ENCODE measurements around the gene NCKAP5.
A peak's percentile ranks its signal among the peaks of the same experiment; 100 is the strongest.

NCKAP5 gene

DNA sequence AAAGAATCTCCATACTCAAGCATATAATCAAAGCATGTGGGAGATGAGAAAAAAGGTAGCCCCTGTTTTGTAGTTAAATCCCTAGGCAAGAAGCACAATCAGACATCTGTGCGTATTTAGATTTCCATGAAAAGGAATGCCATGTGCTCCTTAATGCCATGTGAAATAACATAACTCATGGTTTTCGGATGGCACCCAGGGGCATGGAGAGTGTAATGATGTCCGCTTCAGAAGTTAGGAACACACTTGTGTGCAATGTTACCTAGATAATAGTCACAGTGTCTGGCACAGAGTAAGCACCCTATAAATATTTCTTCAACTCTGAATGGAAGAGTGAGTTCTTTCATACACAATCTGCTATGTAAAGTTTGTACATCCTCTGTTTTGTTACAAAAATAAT lies 197.0 kb downstream of the NCKAP5 start:
- no peak for DNase-seq

DNA sequence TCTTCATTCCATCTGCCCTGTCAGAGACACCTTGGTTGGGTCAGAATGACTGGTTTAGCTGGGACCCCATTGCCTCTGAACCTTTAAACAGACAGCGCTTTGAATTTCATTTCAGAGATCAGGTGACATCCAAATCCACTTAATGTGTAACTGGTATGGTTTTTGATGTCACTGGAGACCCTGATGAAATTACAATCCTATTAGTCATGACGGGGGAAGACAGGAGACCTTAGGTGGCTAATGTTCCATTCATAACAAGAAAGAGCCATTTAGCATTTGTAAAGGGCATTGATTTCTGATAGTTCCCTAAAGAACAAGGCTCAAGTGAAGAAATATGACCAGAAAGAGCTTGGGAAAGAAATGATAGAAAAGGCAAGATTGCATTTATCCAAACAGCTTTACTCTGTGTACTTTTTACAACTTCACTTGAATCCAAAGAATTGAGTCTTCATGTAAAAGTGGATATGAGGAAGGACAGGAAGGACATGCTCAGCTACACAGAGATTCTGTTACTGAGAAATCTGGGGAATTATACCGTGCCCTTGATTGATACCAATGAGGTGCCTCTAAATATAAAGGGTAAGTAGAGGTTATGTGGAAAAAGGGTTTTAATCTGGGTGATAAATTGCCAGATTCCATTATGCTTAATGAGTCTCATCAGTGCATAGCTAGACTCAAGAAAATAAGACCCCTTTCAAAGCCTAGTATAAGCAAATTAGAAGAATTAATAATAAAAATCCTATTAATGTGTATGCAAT lies 198.2 kb downstream of the NCKAP5 start:
- no peak for DNase-seq

DNA sequence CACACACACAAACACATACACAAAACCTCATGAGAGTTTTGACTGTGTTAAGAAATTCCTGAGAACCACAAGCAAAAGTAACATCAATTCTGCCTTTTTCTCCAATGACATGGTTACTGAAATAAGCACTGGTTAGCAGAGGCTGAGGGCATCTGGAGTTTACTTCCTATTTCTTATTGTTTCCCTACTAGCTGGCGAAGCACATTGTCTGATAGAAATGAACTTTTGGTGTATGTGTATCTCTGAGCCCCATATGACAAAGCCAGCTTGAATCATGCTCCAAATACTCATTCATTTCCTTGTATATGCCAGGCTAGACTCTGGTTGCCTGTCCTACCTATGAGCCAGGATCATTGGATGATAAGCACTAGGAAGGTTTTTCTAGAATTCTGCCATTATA lies 203.1 kb downstream of the NCKAP5 start:
- DNase-seq, result no peak

DNA sequence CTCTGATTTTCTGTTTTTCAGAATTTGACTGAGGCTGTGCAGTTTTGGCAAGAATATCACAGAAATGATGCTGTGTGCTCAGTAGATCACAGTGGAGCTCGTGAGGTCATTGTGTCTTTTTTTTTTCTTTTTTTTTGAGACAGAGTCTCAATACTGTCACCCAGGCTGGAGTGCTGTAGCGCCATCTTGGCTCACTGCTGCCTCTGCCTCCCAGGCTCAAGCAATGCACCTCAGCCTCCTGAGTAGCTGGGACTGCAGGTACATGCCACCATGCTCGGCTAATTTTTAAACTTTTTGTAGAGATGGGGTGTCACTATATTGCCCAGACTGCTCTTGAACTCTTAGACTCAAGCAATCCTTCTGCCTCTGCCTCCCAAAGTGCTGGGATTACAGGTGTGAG lies 203.6 kb downstream of the NCKAP5 start:
- DNase-seq, result no peak

DNA sequence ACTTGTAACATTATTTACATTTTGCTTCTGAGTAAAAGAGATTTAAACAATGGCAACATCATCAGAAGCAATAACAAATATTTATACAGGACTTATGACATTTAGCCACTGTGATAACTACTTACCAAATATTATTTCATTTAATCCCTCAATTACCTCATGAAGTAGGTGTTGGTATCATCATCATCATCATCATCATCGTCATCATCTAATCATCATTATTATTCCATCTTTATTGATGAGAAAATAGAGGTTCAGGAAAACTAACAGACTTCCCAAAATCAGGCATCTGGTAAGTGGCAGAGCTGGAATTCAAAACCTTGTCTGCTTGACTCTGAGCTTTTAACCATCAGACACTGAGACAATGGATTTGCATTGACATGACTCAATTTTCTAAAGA lies 204.4 kb downstream of the NCKAP5 start:
- DNase-seq, result no peak

DNA sequence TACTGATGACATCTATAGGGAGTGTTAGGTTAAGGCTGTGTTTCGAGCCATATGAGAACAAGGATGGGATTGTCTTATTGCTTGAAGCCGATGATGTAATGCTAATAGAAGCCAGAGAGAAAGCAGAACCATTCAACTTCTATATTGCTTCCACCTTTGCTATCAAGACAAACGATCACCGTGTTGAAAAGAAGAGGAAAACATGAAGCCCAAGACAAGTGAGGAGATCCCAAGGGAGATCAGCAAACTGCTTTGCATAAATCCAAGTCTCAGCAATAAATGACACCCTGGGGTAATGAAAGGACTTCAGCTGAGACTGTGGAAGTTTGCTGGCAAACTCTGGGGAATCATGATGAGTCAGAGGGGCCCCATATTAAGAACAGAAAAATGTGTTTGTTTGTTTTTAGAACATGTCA lies 206.2 kb downstream of the NCKAP5 start:
- no peak for DNase-seq

DNA sequence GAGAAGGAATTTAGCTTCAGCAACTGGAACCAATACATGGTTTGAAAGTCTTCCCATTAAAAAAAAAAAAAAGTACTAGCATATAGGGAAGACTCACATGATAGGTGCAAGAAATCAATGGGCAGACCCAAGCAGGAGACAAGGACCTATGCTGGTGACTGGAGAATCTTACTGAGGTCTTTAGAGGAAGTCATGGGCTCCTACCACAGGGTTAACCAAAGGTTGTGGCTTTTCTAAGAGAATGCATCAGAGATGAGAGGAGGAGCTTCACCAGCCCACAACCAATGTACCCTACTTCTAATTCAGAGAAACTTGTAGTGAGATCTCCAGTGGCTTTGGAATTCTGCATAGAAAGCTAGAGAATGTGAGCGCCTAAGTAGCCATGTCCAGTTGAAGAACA lies 207.4 kb downstream of the NCKAP5 start:
- DNase-seq, result no peak

DNA sequence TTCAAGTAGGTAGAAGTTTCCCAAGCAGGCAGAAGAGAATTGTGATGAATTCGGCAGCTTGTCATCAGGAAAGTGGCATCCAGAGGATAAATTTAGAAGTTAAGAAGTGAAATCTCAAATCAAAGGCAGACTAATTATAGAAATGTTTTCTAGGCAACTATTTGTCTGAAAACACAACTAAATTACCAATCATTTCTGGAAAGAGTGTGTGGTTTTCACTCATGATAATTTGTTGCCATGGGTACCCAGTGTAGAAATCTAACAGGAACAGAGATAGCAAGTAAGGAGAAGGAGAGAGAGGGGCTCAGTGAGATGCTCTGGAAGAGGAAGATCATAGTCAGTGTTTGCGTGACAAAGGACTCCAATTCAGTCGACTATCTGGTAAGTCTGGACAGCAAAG lies 208.1 kb downstream of the NCKAP5 start:
- DNase-seq, result no peak

DNA sequence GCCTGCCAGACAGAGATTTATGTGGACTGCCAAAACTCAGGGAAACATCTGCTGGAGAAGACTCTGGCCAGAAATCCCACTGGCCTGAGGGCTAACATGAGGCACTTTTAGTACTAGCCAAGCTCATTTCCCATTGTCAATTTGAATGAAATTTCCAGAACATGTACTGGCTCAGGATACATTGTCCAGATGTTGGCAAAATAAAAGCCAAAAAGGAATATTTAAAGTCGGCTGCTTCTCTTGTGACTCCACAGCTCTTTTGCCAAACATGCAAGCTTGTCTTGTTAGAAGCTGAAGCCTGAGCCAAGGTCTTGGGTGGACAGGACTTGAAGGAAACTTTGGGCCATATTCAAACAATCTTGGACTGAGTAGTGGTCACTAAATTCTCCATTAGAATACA lies 215.5 kb downstream of the NCKAP5 start:
- no peak for DNase-seq

DNA sequence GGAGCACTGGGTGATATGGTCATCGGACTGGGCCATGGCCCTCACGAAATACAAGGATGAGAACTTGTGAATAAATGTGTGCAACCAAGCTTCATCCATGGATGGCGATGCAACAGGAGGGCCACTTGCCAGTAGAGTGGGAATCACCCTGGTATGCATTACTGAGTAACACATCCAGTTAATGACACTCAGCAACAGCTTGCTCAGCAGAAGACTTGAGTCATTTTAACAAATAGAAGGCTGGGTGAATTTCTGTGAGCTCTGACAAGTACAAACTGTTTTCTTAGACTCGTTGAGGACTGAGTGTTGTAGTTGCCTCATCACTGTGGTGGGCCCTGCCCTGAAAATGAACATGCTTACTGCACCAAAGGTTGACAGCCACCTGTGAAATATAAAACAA lies 221.6 kb downstream of the NCKAP5 start:
- DNase-seq, result no peak

DNA sequence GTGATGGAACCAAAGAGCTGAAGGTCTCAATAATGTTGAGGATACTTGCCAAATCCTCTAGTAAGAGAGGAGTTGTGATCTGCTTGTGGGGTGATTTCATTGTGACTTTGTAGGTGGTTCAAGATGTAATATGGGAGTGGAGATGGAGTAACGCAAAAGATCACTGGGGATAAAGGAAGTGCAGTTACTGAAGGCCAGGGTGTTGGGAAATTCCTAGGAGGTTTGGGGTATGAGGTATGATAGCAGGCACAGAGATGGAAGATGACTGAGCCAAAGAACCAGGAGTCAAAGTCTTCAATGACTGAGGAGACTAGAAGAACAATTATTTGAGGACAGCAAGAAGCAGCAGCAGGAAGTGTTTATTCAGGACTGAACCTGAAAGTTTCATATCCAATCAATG lies 222.6 kb downstream of the NCKAP5 start:
- no peak for DNase-seq

DNA sequence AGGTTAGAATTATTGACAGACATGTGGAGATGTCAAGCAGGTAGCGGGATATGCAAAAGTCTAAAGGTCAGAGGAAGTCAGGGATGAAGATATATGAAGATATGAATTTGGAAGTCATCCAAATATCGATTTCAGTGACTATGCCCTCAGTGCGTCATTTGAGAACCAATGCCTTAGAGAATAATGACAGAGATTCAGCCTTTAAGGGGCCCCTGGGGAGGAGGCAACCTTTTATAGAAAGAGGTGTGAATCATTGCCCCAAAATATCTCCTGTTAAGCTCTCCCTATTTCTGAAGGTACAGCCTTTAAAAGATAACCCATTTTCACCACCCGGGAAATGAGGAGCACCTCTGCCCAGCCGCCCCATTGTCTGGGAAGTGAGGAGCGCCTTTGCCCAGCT lies 223.4 kb downstream of the NCKAP5 start:
- DNase-seq, result no peak

DNA sequence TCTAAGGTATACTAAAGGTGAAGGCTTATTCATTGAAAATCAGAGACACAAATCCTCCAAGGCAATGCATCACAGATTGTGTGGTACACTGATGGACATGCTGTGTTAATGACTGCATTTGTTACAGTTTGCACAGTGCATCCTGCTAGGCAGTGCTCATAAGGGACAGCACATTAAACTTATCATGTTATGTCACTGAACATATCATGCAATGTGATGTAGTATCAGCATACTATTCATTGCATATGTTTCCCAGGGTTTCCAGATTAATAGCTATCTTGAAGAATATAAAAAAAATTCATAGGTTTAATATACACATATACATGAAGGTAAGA lies 225.3 kb downstream of the NCKAP5 start:
- DNase-seq, result no peak

DNA sequence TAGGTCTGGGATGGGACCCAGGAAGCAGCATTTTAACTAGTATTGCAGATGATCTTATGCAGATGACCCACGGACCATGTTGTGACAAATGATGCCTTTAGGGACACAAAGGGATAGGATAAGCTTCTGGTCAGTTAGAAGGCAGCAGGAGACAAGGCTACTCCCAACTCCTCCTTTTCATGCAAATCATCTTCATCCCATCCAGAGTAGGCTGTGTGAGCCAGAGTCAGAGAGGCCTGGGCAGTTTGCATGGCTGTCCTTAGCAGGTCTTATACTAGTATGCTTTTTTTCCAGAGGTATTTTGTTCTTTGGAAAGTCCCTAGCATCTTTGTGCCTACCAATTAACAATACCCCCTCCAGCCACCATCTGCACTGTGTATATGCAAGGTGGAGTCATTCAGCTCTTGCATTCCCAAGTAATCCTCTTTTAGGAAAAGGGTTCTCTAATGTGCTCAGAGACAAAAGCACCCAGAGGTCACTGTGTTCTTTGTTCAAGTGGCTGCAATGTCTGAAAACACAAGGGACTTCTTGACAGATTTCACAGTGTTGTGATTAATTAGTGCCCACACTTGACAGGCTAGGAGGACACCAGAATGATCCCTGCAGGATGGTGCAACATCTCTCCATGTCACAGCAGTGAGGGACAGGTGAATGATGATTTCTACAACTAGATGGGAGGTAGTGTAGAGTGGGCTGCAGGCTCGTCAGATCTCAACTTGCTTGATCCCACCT lies 225.8 kb downstream of the NCKAP5 start:
- DNase-seq, result no peak

DNA sequence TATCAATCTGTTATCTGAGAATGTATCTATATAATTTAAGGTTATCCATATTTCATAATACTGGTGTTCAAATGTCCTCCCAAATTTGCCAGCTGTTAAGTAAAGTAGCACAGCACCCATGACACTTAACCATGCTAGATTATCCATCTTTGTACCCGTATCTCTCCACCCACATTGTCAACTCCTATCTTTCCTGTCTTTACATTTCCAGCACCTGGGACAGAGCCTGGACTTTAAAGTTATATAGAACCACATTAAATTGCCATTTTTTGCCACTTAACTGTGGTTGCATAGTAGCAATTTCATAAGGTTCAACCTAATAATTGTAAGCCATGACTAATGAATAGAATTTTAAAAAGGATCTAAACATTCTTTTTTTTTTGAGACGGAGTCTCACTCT lies 226.7 kb downstream of the NCKAP5 start:
- DNase-seq, result no peak

DNA sequence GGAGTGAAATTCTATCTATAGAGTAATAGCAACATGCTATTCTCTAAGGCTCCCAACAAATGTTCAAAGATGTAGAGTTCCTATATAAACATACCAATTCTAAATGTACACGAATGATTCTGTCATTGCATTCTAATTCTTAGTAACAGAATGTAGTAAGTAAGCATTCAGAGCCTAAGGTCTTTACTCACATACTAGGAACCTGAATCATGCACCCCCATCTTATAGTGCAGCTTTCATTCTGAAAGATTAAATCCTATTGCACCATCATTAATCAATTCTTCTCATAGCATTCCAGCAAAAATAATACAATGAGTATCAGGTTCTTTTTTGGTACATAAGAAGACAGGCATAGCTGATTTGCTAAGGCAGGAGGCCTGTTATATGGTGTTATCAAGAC lies 230.0 kb downstream of the NCKAP5 start:
- DNase-seq, result no peak

DNA sequence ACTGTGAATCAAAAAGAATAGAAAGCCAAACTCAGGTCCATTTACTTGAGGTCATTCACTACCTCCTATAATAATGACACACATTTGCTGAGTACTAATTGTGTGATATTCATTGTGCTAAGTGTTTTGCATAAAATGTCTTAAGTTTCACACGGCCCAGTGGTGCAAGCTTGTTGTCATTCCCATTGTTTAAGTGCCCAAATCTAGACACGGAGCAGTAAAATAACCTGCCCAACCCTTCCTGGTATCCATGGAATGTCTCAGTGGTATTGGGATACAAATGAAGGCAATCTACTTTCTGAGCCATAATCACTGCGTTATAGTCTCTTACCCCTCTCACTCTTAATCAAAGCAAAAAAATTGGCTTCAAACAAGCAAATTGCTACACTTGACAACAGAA lies 233.3 kb downstream of the NCKAP5 start:
- no peak for DNase-seq

DNA sequence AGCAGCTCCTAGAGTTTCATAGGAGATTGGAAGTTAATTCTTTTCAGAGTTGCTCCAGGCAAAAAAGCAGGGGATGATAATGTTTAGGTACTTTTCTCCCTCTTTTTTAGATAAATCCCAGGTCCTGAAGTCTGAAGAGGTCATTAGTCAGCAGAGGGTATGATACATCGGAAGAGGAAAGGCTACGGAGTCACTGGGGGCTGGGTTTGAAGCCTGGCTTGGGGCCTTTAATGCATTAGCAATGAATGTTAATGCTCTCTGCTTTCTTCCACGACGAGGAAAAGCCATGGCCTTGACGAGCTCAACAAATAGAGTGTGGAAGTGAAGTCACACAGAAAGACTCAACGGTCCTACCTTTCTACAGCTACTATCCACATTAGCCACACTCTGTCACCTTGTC lies 235.1 kb downstream of the NCKAP5 start:
- DNase-seq, result no peak

DNA sequence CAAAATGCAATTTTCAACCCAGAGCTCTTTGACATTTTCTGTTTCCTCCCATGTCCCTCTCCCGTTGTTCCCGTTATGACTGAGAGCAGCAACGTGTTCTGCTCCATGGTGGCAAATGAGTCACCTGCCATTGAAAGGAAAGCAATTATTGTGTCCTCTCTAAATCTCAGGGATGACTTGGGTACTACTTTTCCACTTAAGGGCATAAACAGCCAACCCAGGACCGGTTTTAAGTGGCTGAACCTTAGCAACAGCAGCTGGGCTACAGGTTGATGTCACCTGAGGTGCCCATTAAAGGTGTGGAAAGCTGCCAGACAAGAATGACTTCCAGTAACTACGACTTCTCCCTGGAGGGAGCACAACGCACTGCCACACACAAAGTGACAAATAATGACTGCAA lies 236.8 kb downstream of the NCKAP5 start:
- DNase-seq, result peak; percentile 57

DNA sequence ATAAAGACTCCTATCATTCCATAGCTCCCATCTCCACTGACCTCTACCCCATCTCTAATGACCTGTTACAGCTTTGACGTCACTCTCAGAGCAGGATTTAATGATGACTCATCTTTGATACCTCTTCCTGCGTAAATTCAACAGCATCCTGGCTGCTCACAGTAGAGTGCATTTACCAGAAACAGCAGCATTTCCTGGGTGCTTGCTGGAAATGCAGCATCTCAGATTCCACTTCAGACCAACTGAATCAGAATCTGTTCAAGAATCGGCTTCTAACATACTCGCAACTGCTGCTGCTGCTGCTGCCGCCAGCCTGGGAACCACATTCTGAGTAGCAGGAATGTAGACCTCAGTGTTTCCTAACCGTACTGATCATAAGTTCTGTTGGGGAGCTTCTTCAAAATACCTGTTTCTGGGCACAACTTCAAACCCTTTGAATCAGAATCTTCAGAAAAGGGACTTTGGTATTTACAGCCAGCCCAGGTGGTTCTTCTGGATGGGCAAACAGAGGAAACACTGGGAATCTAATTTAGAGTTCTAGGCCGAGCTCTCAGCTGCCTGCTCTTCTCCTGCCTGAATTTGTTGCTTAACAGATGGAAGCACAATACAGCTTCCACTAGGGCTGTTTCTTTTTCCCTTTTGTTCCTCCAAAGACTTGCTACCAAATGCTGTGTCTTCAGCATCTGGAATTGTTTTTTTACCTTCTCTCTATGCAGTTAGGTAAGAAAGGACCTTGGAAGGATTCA lies 241.4 kb downstream of the NCKAP5 start:
- DNase-seq, result no peak

DNA sequence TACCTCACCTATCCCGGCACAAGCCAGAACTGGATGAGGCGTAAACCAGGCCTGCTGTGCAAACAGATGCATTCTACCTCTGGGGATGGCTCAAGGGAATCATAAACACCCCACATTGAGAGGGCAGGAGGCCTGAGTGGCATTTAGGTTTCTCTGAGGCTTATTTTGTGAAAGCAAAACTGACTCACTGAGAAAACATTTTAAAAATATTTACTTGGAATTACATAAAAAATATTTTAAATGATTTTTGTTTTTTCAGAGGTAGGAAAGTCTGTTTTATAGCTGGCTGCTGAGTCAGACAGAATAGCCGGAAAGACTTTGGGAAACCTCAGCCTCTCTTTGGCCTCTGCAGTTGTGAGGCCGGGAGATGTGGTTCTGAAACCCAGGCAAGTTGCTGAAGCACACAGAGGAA lies 244.1 kb downstream of the NCKAP5 start:
- no peak for DNase-seq

DNA sequence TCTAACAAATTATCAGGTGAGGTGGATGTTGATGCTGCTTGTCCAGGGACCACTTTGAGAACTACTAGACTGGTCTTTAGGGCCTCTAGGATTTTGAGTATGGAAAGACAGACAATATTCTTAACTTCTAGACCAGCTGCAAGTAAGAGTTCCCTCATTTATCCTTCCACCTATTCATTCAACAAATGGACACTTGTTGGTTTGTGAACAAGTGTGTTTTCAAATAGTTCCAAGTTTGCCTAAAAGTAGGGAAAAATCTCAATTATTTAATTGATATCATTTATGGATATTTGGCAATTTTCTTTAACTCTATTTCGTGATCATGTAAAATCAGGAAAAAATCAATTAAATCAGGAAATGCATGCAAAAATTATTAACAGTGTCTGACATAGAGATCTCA lies 245.4 kb downstream of the NCKAP5 start:
- no peak for DNase-seq

DNA sequence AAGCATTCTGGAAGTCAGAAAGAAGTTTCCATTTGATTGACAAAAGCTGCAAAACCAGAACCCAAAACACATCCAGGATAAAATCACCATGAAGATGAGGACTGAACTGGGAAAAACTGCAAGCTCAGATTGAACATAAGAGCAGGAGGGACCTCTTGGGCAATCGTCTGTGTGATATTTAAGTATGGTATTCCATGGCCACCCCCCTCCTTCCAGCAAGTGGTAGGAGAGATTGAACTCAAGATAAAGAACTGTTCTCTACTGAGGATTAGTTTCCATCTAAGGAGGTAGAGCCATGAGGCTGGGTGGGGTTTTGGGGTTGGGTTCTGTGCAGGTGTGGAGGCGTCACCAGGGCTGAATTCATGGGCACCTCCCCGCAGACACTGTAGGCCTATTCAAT lies 251.1 kb downstream of the NCKAP5 start:
- no peak for DNase-seq

DNA sequence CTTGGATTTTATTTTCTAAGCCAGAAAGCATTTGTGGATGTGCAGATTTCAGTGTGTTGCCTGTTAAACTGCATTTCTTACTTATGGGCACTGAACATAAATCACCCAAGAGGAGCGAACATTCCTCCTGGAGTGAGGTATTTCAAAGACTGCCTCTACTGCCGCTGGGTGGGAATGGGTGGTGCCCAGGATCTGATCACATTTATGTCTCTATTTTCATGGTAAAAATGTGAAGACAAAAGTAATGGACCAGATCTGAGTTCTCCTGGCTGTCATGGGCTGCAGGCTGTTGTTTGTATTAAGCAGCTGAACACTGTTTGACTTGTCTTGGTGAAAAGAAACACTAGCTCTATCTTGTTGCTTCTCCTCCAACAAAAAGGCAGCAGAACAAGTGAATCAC lies 251.7 kb downstream of the NCKAP5 start:
- DNase-seq, result no peak
